CD4-positive, alpha-beta T cell treated with Interleukin-17A for 1 hour (primary cell): ENCODE measurements around the gene RNPEP.
"Not testable (repeated sequence)": the region's sequence is repeated elsewhere in the genome, so short reads cannot be mapped to it uniquely, and the experiment has no call there.

ENCODE experiments used
- DNase-seq: peaks from one replicate; pipeline ENCODE4 v3.0.0-alpha.2; 2020

The RNPEP gene

GRCh38 chr1:202011994-202012393 is 29.5 kb downstream of the RNPEP start:
- no peak for DNase-seq

DNA sequence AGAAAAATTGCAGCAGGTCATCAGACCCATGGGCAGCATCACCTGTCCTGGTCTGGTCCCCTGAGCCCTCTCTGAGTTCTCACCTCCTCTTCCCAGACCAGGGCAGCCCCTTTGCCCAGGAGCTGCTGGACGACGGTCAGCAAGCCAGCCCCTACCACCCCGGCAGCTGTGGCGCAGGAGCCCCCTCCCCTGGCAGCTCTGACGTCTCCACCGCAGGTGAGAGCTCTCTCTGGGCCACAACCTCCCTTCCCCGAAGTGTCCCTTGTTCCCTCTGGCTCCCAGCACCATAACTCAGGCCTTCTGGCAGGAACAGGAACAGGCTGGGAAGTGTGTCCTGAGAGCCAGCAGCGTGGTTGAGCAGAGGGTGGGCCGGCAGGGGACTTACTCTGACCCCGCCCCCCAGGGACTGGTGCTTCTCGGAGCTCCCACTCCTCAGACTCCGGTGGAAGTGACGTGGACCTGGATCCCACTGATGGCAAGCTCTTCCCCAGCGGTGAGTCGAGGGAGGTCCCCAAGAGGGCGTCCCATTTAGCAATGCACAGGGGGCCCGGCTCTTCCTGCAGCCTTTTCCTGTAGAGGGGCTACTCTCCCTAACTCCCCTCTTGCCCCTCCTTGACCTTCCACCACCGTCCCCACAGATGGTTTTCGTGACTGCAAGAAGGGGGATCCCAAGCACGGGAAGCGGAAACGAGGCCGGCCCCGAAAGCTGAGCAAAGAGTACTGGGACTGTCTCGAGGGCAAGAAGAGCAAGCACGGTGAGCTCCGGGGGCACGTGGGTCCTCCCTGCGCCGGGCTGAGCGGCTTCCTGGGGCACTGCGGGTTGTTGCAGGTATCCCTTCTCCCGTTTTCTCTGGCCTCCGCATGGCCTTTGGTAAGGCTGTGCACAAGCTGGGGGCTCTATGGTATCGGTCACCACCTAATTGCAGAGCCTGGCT is 30.4 kb downstream of the RNPEP start:
- DNase-seq, result no peak

- no peak for DNase-seq
Observed at GRCh38 chr1:202013603-202014002, 31.2 kb downstream of the RNPEP start.

- DNase-seq, result no peak
Observed at GRCh38 chr1:202014060-202014459, 31.6 kb downstream of the RNPEP start.

DNA sequence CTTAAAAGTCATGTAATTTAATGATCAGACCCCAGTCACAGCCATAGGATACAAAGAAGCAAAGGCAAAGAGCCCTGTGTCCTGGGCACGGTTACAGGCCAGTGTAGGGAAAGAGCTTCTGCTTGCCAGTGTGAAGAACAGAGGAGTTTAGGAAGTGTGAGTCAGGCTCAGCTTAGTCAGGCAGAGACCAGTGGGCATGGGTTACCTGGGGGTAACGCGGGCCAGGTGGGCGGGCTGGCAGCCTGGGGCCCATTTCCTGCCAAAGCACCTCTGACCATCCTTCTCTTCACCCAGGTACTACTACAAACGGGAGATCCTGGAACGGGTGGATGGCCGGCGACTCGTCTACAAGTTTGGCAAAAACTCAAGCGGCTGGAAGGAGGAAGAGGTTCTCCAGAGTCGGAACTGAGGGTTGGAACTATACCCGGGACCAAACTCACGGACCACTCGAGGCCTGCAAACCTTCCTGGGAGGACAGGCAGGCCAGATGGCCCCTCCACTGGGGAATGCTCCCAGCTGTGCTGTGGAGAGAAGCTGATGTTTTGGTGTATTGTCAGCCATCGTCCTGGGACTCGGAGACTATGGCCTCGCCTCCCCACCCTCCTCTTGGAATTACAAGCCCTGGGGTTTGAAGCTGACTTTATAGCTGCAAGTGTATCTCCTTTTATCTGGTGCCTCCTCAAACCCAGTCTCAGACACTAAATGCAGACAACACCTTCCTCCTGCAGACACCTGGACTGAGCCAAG is 32.6 kb downstream of the RNPEP start:
- DNase-seq, result no peak

- no peak for DNase-seq
Observed at GRCh38 chr1:202015662-202015937, 33.2 kb downstream of the RNPEP start.

DNA sequence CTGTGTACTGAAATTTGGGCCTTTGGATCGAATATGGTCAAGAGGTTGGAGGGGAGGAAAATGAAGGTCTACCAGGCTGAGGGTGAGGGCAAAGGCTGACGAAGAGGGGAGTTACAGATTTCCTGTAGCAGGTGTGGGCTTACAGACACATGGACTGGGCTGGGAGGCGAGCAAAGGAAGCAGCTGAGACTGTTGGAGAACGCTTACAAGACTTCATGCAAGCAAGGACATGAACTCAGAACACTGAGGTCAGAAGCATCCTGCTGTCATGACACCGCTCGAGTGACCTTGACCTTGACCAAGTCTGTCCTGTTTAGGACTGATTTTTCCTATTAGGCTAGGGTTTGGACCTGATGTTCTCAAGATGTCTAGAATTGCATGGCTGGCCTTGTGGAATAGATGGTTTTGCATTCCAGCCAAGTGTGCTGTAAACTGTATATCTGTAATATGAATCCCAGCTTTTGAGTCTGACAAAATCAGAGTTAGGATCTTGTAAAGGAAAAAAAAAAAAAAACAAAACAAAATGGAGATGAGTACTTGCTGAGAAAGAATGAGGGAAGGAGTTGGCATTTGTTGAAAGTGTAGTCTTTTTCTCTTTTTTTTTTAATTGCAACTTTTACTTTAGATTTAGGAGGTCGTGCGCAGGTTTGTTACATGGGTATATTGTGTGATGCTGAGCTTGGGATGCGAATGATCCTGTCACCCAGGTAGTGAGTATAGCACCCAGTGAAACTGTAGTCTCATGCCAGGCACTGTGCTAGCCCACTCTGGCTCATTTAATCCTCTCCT is 33.8 kb downstream of the RNPEP start:
- no peak for DNase-seq

GRCh38 chr1:202016811-202017748 is 34.6 kb downstream of the RNPEP start:
- DNase-seq, result no peak

GRCh38 chr1:202017749-202018467 is 35.5 kb downstream of the RNPEP start:
- DNase-seq, result no peak

DNA sequence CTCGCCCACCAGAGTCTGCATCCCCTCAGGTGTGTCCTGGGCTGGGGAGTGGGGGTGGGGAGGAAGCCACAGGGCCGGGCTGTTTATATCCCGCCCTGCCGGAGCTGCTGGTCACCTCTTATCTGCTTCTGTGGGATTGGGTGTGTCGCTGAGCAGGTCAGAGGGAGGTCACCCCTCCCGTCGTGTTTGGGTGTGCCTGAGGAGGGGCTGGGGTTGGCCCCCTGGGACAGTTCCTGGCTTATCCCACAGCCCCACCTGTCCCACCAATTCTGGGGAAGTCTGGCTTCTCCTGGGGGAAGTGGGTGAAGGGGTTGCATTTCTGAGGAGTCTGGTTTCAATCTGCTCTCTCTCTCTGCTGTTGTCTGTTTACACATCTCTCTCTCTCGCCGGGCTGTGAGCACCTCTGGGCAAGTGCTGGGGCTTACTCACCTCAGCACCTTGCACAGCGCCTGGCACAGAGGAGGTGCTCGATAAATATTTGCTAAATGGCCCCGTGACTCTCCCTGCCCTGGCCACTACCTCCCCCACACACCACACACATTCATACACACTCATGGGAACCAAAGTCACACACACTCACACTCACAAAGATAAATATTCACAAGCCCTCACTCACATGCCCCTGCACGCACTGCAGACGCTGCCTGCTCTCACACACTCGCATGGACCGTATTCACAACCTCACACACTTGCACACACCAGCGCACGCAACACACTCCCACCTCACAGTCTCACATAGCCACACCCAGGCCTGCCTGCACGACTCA is 36.2 kb downstream of the RNPEP start:
- DNase-seq, result no peak

DNA sequence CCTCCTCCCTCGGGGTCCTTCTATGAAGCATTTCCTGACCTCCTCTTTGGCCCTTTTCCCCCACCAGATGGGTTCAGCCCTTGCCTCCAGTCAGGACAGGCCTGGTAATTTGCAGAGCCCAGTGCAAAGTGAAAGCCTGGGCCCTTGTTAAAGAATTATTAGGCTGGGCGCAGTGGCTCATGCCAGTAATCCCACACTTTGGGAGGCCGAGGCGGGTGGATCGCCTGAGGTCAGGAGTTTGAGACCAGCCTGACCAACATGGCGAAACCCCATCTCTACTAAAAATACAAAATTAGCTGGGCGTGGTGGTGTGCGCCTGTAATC is 36.7 kb downstream of the RNPEP start:
- not testable (repeated sequence) for DNase-seq

DNA sequence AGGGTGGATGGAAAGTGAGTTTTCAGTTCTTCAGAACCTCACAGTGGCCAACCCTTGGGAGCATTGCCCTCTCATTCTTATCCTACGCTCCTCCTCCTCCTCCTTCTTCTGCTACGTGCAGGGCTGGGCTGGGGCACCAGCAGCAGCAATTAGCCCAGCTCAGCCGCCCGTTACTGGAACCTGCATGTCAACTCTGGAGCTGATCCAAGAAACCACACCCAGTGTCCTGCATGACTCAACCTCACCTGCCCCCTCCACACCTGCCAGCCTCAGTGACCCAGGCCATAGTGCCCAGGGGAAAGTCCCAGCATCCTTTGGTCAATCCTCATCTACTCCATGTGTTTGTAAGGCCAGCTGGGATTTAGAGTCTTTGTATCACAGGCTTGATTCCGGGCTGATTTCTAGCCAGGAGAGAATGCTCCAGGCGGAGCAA is 40.6 kb downstream of the RNPEP start:
- no peak for DNase-seq

GRCh38 chr1:202029171-202029665 is 46.8 kb downstream of the RNPEP start:
- no peak for DNase-seq

DNA sequence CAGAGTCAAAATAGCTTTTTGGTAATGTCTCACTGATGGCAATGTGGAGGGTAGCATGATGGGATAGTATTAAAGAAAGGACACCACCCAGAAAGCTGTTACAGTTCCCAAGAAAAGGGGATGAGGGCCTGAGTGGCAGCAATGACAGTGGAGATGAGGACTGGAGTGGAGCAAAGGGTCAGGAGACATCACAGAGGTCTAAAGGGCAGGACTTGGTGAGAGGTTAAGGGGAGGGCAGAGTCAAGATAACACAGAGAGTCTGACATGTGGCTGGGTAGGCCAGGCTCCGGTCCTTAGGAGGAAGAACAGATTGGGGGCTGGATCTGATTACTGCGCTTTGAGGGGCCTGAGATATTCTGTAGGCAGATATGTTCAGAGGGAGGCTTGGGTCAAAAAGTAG is 47.3 kb downstream of the RNPEP start:
- DNase-seq, result no peak

- DNase-seq, result no peak
Observed at GRCh38 chr1:202031796-202032195, 49.3 kb downstream of the RNPEP start.

- DNase-seq, result no peak
Observed at GRCh38 chr1:202034149-202034682, 51.8 kb downstream of the RNPEP start.

DNA sequence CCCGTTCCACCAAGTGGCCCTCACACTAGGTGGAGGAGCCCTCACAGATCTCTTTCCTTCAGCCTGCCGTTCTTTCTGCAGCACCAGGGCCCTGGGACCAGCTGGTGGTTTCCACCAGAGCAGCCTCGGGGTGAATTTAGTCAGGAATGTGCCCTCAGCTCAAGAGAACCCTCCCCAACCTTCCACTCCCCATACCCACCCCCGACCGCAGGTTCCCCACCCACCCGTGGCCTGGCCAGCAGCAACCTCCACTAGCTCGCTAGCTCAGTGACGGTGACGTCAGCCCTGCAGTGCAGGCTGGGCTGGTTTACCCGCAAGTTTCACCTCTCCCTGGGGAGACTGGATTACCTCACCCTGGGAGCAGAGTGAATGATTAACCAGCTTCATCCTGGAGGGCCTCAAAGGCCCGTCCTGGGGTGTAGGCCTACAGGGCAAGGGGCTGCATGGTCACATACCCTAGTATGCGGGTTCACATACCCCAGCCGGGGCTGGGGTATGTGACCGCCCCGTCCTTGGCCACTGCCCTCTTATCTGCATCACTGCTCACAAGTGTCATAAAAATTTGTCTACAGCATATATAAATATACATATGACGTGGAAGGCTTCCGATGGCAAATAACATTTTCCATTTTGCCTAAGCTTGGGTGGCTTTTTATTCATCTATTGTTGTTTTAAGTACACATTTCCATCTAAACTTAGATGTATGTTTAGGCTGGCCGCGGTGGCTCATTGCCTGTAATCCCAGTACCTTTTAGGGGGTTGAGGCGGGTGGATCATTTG is 52.4 kb downstream of the RNPEP start:
- no peak for DNase-seq

DNA sequence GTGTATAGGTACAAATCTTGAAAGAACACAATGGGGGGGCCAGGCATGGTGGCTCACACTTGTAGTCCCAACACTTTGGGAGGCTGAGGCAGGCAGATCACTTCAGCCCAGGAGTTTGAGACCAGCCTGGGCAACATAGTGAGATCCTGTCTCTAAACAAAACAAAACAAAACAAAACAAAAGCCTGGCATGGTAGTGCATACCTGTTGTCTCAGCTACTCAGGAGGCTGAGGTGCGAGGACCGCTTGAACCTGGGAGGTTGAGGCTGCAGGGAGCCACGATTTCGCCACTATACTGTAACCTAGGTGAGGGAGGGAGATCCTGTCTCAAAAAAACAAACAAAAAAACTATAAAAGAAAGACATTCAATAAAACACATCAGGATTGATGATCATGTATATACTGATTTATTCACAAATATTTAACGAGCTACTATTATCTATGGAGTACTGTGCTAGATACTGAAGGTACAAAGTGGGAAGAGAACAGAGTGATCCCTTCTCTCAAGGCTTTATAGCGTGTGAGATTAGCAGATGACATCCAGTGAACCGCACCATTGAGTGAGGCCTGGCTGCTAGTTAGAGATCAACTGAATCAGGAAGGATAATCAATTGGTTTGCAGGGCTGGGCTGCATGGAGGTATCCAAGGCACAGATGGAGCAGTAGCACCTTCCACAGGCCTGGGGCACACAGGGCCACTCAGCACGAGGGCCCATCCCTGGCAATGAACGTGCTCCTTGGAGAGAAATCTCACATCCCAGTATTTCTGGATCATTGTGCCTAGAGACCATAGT is 54.3 kb downstream of the RNPEP start:
- DNase-seq, result no peak
